Activated T-cell treated with anti-CD3 and anti-CD28 coated beads, Interleukin-2, amount 50 U/mL, for 48 hours (primary cell): ENCODE measurements around the gene MIAT.

Source experiments
- DNase-seq, 2 experiments: peaks; one replicate each; pipeline ENCODE4 v3.0.0-alpha.2; 2020

Gene MIAT

DNA sequence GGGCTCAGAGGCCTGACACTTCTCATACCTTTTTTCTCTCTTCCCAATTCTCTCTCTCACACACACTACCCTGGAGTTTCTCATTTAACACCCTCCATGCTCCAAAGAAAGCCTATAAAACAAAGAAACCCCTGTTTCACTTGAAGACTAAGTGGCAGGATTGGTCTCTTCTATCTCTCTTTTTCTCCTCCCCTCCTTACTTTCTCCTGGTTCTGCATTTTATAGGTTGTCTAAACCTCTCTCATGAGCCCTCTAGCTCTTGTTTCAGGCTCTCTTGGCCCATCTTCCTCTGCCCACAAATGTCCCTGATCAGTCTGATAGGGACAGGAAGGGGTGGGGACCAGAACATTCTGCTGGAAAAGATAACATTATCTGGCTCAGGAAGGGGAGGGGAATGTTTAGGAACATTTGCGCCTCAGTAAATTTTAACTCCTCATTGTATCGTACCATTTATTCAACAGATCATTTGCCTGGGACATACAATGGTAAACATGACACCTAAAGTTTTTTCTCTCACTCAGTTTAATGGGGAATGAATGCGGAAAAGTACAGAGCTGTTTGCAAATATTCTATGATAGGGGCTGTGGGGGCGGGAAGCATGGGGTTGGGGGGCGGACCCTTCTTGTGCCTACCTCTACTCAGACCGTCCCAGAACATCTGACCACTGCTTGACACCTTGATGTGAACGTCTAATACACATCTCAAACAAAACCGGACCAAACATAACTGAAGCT lies 24.8 kb upstream of the MIAT start:
- DNase-seq: no peak

DNA sequence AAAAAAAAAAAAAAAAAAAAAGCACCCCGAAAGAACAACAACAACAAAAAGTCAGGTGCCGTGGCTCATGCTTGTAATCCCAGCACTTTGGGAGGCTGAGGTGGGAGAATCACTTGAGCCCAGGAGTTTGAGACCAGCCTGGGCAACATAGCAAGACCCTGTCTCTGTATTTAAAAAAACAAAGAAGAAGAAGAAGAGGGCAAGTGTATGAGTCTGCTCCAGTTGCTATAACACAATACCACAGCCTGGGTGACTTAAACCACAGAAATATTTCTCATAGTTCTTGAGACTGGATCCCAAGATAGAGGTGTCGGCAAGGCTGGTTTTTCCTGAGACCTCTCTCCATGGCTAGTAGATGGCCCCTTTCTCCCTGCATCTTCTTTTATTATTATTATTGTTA lies 23.2 kb upstream of the MIAT start:
- DNase-seq: no peak

DNA sequence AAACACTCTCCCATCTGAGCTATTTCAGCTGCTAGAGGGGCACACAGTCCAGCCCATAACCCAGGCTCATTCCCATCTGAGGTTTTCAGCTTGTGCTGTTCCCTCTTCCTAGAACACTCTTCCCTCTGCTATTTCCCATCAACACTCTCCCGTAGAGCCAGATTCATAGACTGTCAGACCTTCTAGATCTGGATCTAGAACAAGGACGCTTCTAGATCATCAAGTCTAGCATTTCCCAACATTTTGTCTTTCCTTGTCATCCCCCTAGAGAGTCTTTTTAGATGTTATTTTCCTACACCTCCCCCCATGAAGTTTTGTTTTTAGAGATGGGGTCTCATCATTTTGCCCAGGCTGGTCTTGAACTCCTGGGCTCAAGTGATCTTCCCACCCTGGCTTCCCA lies 22.3 kb upstream of the MIAT start:
- DNase-seq: no peak

DNA sequence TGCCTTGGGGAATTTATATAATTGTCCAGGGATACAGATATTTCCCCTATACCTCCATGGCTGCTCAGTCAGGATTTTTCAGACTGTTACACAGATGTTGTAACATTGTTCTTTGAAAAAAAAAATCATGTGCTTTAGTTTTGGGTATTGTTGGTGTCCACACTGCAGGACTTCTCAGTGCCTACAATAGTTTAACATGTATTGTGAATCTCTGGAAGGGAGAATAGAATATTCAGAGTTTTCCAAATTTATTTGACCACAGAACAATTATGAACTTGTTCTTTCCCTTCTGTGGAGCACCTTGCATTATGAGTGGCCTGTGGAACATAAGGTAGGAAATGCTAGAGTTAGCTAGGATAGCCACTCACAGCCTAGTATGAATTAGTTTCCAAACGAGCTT lies 21.1 kb upstream of the MIAT start:
- DNase-seq: no peak

DNA sequence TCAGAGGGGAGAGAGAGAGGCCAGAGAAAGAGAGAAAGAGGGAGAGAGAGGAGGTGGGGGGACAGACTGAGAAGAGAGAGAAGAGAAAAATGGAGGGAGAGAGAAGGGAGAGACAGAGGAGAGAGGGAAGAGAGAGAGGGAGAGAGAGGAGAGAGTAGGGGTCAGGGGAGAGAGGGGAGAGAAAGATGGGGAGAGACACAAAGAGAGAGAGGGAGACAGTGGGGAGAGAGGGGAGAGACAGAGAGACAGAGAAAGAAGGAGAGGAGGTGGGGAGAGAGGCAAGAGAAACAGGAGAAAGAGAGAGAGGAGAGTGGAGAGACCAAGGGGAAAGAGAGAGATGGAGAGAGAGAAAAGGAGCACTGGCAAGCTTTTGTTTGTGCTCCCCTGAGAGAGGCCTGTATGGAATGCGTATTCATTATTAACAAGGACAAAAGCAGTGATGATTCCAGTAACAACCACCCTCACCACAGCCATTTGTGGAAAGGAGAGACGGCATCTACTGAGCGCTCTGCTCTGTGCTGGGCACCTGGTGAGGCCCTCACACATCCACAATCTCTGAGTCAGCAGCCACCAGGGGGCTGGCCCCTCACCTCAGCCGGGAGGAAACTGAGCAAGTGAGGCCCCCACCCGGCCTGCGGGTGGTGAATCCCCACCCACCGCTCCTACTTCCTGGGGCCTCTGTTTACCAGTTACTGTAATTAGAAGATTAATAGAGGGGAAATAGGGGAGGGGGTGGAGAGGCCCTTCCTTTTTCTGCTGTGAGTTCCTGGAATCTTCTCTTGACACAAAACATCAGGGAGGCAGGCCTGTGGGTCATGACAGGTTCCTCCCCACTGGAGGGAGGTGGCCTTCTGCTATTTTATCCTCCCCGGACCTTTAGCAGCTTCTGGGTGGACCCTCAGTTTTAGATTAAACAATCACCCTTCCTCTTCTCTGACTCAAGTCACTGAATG lies 14.6 kb upstream of the MIAT start:
- DNase-seq: peak; percentile 88 to 92

DNA sequence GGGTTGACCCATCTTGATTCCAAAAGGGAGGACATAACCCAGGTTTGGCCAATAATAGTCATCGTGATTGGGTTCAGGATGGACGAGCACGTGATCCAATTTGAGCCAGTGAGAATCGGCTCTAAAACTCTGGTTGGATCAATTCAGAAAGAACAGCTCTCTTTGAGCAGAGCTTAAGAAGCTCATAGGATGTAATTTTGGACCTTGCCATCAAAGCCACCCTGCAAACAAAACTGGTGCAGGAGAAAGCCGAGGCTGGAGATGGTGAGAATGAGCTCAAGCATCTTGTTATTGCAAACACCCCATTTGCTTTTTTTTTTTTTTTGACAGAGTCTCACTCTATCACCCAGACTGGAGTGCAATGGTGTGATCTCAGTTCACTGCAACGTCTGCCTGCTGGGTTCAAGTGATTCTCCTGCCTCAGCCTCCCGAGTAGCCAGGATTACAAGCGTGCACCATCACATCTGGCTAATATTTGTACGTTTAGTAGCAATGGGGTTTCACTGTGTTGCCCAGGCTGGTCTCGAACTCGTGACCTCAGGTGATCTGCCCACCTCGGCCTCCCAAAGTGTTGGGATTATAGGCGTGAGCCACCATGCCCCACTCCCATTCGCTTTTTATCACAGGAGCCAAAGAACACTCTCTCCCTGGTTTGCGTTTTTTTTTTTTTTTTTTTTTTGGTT lies 13.8 kb upstream of the MIAT start:
- DNase-seq: no peak

DNA sequence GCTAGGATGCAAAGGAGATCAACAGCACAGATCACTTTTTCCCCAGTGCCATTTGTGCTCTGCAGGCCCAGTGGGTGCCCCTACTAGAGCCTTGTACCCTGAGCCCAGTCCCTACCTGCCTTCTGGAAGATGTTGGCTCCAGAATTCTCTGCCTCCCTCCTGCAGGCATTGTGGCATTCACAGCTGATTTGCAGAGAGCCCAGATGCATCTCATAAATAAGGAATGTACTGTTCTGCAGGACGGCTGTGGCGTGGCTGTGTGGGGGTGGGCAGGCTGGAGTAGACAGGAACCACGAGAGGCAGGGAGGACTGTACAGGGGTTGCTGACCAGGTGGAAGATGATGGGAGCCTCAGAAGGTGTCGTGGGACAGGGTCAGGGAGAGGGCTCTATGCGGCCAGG lies 11.2 kb upstream of the MIAT start:
- no peak for DNase-seq

DNA sequence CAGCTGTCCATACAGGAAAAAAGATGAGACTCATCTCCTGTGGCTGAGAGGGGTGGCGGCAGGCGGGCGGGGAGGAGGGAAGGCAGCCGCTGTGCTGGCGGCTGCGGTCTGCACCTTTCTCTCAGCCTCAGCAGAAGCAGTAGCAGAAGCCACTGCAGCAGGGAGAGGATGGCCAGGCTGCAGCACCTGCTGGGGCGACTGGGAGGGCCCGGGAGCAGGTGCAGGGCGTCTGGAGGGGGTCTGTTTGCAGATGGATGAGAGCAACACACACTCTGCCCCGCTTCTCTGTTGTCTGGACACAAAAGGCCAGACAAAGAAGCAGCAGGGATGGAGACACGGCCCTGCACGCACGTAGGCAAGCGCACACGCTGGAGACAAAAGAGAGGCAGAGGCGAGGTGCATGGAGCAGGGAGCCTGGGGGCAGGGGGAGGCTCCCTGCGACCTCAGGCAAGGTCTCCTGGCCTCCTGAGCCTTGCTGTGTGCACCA lies 9.3 kb upstream of the MIAT start:
- peak; percentile 61 to 67 for DNase-seq

DNA sequence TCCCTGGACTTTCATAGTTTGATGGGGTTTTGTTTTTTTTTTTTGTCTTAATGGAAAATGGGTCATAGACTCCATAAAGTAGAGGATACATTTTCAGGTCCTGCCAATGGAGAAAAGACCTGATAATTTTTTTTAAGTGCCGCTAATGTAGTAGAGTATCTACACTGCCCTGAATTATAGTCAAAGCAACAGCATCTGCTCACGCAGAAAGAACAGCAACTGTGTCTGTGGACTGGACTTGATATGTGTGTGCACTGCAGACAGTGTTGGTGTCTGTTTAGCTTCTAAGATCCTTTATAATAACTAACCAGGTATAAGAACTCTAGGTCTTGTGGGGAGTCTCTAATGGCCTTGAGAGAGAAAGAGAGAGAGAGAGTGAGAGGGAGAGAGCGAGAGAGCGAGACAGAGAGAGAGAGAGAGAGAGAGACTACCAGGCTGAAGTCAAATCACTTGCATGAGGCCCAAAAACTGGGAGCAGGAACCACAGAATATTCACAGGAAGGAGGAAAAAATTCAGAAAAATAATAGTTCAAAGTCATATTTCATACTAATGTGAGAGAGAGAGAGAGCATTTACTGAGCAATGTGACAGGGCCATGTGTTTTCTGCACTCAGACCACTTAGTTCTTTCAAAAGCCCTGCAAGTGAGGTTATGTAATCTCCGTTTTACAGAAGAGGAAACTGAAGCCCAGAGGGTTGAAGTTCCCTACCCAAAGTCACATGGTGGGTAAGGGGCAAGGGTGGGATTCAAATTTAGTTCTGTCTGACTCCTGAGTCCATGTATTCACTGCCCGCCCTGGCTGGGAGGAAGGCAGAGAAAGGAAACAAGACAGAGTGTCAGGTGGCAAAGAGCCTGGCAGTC lies 8.6 kb upstream of the MIAT start:
- DNase-seq: no peak

DNA sequence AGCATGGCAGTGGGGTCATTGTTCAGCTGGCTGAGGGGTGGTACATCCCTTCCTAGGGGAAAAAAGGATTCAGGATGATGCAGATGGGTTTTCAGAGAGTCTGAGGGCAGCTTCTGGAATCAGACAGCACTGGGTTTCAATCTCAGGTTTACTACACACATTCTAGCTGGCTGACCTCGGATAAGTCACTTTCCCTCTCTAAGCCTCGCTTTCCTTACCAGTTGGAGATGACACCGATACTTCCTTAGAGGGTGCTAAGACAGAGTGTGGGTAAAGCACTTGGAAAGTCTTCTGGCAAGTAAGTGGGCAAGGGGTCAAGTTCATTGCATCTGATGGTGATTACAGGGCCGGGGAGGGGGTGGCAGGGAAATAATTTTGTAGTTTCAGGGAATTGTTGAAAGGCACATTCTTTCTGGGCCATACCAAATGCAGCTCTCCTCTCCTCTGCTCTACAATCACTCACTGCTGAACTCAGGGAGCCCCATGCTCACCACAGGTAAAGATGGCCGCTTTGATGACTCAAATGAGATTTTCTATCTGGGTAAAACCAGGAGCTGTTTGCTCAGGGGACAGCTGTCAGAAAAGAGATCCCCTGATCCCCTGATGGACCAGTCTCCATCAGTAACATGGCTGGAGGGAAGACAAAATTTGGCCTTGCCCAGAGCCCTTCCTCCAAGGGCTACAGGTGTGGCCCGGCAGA lies 6.5 kb upstream of the MIAT start:
- no peak for DNase-seq

DNA sequence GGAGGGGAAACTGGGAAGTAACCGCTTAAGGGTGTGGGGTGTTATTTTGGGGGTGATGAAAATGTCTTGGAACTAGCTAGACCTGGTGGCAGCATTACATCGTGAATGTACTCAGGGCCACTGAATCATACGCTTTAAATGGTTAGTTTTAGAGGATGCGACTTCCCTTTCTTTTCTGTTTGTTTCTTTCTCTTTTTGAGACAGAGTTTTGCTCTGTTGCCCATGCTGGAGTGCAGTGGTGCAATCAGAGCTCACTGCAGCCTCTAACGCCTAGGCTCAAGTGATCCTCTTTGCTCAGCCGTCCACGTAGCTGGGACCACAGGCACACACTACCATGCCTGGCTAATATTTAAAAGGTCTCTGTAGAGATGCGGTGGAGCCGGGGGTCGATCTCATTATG lies 5.6 kb upstream of the MIAT start:
- DNase-seq: no peak

DNA sequence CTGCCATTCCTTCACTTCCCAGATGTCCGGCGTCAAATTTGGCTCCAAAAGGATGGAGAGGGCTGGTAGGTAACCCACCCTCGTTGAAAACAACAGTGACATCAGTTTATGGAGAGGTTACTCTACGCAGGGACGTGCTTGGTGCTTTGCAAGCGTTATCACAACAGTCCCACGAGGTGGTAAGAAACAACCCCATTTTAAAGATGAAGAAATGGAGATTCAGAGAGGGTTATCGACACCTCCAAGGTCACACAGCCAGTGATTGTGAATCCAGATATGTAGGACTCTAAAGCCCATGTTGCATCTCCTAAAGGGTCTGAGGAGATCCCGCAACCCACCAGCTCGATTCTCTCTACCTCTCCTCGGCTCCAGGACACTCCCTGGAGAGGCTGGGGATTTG lies 773 bp downstream of the MIAT start:
- peak; percentile 29 to 40 for DNase-seq

DNA sequence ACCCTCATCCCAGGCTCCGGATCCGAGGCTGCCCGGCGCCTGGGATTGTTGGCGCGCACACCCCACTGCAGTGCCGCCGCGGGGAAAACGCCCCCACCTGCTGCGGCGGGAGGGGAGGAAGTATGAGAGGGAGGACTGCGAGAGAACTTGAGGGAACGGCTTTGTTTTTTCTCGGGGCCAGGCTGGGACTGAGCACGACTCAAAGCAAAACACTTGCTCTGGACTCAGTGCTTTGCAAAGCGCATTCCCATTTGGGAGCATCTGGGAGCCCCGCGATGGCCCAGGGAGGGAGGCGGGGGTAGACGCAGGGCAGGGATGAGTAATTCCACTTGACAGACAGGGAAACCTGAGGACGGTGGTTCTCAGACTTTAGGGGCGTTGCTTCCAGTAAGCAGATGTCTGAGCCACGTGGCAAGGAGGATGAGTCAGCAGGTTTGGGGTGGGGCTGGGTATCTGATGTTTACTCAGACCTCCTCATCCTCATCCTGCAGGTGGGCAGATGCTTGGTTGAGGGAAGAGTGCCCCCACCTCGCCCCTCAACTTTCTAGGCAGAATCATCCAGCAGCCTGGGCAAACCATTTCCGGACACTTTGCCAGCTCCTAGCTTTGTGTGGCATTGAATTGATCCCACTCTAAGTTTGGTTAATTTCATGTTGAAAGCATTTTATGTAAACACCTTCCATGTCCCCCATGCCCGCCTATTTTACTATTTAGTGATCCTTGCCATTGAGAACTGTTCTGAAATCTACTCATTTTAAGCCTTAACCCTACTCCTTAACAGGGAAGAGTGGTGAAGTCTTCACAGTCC lies 1.5 kb downstream of the MIAT start:
- DNase-seq: peak; percentile 86 to 89

DNA sequence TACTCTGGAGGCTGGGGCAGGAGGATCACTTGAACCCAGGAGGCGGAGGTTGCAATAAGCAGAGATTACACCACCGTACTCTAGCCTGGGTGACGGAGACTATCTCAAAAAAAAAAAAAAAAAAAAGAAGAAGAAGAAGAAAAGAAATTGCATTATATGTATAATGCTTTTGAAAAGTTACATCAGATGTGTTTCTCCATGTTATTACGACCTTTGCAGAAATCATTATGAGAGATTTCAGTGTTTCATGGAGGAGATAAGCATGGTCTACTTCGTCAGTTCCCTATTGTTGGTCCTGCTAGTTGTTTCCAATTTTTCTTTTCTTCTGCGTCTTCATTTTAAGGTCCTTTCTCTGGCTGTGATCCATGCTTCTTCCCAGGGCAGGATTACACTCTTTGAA lies 3.0 kb downstream of the MIAT start:
- no peak for DNase-seq

DNA sequence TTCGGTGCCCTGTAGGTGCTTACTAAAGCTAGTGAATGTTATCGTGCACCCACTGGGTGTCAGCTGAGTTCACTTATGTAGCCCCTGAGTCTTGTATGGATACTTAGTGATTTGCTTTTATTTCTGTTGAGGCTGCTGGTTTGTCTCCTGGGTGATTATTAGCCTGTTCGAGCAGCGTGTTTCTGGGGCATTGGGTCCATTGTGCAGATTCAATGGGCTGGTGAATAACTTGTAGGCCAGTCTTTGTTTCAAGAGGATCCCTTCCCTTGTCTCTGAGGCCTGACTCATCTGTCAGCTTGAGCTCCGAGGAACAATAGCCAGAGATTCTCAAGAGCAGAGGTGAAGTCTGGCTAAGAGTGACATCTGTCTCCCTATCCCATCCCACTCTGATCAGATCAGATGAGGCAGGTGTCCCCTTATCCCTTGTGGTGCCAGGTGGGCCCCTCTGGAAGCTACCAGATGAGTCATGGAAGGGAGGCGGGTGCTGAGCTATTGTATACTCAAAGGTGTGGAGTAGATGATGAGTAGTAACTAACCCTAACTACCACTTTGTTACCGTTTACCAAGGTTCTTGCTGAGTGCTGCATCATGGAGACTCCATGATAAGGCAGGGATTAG lies 3.7 kb downstream of the MIAT start:
- no peak for DNase-seq

DNA sequence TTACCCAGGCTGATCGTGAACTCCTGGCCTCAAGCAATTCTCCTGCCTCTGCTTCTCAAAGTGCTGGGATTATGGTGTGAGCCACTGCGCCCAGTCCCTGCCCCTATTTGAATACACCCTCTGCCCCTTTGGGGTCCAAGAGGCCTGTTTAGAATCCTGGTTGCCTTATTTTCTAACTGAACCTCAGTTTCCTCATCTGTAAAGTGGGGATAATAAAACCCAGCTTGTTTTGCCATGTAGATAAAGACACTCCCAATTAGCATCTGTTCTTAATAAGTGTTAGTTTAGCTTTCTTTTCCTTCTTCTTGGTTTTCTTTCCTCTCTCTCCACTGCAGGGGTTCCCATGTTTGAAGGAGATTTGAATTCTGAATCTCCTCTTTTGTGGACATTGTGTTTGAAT lies 4.8 kb downstream of the MIAT start:
- no peak for DNase-seq

DNA sequence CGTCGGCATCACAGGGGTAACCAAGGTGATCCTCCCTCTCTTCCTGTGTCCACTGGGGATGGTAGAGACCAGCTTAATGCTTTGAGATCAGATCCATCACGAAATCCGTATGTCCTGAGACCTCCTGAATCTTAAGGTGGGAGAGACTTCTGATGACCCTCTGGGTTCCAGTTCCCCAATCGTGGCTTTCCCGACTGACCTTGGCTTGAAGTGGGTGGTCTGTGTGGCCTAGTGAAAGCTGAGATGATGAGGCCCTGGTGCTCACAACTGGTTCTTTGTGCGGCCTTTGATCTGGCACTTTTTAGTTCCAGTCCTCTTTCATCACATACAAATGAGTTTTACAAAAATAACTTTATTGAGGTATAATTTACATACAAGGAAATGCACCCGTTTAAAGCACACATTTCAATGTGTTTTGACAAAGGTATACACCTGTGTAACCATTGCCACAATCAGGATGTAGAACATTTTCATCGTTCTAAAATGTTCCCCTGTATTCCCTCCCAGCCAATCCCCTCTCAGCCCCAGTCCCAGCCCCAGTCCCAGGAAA lies 6.1 kb downstream of the MIAT start:
- DNase-seq: no peak

DNA sequence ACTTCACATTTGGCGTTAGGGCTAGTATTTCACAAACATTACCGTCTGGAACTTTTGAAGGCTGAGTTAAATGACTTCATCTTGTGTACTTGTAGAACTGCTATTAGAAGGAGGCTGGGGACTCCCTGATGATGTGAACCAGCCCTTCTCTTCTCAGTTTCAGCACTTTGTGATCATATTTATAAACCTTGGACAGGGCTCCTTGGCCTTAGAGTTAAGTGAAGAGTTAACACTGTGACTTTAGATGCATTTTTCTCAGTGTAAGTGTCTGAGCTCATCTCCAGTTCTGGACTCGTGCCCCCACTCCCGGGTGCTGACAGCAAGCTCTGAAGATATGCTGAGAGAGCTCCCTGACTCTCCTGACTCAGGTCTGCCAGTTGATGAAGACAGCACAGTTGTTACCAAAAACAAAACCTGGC lies 8.4 kb downstream of the MIAT start:
- no peak for DNase-seq

DNA sequence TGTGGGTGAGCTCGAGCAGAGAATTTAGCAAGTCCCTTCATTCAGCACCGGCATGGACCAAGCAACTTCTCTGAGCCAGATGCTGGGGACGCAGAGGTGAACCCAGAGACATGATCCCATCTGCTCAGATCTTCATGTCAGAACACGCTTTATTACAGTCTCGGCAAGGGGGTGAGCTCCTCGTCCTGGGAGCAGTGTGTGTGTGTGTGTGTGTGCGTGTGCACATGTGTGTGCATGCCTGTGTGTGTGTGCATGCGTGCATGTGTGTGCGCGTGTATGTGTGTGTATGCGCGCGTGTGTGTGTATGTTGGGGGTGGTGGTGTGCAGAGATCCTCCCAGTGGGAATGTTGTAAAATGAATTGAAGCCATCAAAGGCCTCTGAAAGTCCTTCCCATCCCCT lies 9.8 kb downstream of the MIAT start:
- DNase-seq: no peak

DNA sequence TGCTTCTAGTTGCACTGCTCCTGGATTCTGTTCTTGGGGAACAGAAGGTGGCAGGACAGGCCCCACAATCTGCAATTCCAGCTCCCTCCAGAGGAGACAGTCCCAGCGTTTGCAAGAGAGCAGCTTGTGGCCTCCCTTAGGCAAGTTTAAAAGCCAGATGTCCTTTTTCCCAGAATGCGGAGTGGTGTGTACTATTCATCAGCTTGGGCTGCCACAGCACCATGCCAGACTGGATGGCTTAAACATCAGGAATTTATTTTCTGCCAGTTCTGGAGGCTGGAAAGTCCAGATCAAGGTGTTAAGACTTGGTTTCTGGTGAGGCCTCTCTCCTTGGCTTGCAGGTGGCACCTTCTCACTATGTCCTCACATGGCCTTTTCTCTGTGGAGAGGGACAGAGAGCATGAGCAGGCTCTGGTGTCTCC lies 11.7 kb downstream of the MIAT start:
- DNase-seq: peak in 1 of 2 experiments; percentile 53
